WI38 (cell line): Measurements from ENCODE around the gene TMEM14A.
"Not testable (repeated sequence)": the region's sequence is repeated elsewhere in the genome, so short reads cannot be mapped to it uniquely, and the experiment has no call there.

Experiments used
- H3K4me3 ChIP-seq: 2 replicates; pipeline ENCODE4 v1.5.1; 2011; ENCODE audit warnings: low read depth, mild to moderate bottlenecking, control low read depth, low read length
- TF ChIP-seq, protein P1 (sequence below): IDR thresholded peaks from 2 replicates; pipeline ENCODE4 v1.5.1; 2012; ENCODE audit warnings: low read depth, mild to moderate bottlenecking, control low read depth, low read length

The TMEM14A gene

DNA sequence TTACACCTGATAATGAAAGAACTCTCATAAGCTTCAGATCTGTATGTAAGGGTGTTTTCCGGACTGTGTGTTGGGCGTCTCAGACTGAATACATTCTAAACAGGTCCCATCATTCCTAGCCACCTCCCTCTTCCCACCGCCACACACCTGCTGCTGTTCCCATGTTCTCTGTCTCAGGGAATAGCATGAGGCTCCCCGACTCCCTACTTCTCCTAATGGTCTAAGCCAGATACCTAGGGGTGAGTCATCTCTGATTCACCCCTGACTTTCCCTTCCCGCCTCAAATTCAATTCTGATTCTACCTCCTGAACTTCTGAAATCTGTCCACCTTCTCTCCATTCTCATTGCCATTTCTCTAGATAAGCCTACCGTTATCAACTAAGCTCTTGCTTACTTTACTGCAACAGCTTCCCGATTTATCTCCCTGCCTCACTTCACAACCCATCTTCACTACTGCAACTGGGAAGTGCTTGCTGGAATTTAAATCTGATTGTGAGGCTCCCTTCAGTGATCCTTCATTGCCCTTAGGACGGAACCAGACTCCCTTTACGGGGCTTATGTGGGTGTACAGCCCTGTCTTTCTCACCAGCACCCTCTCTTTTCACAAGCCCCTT is 1.6 kb downstream of the TMEM14A start:
- no peak overlapping the region for H3K4me3 ChIP-seq
- TF ChIP-seq, protein P1, sequence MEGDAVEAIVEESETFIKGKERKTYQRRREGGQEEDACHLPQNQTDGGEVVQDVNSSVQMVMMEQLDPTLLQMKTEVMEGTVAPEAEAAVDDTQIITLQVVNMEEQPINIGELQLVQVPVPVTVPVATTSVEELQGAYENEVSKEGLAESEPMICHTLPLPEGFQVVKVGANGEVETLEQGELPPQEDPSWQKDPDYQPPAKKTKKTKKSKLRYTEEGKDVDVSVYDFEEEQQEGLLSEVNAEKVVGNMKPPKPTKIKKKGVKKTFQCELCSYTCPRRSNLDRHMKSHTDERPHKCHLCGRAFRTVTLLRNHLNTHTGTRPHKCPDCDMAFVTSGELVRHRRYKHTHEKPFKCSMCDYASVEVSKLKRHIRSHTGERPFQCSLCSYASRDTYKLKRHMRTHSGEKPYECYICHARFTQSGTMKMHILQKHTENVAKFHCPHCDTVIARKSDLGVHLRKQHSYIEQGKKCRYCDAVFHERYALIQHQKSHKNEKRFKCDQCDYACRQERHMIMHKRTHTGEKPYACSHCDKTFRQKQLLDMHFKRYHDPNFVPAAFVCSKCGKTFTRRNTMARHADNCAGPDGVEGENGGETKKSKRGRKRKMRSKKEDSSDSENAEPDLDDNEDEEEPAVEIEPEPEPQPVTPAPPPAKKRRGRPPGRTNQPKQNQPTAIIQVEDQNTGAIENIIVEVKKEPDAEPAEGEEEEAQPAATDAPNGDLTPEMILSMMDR = no peak

DNA sequence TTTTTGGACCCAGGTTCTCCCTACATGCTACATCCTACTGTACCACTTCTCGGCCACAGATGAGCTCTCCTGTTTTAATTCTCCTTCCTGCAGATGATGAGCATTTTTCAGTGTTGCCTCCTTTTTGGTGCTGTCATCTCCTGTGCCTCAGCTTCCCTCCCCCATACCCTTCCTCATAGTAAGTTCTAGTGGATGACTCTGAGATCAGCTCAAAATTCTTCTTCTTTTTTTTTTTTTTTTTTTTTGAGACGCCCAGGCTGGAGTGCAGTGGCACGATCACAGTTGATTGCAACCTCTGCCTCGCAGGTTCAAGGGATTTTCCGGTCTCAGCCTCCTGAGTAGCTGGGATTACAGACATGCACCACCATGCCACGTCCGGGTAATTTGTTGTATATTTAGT is 3.8 kb downstream of the TMEM14A start:
- TF ChIP-seq, protein P1 = no peak
- H3K4me3 ChIP-seq = no peak overlapping the region

DNA sequence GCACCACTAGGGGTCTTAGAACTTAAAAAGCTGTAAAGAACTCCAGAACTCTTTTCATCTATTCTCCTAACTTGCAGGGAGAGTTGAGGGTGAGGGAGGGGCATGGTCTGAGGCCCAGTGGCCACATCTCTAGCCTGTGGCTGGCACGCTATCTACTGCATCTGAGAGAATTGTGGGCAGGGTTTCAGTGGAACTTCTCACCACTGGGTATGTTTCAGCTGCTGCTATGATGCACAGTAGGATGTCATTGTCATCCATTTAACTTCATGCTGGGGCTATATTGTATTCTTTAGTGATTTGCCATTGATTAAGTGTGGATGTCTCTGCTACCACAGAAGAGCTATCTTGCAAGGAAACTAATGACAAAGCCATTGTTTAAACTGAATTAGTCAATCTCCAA is 4.5 kb downstream of the TMEM14A start:
- TF ChIP-seq, protein P1 = no peak
- H3K4me3 ChIP-seq = no peak overlapping the region

DNA sequence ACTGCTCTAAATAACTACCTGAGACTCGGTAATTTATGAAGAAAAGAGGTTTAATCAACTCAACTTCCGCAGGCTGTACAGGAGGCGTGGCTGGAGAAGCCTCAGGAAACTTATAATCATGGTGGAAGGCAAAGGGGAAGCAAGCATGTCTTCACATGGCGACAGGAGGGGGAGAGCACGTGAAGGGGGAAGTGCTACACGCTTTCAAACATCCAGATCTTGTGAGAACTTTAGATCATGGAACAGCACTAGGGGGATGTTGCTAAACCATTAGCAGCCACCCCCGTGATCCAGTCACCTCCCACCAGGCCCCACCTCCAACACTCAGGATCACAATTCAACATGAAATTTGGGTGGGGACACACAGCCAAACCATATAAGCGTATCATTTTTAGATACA is 5.7 kb downstream of the TMEM14A start:
- H3K4me3 ChIP-seq = not testable (repeated sequence)

DNA sequence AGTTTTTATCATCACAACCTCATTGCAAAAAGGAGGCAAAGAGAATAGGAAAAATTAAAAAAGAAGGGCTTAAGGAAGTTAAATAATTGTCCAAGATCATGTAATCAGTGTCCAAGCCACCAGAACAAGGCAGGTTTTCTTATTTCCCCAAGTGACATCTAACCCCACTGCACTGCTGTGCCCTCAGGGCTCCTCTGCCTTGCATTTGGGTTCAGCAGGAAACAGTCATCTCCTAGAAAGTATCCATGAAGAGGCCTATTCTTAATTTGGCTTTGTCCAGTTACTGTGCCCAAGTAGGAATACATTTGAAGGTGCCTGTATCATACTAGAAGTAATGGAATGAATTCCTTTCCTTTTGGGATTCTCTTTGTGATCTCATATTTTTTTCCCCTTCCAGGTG is 10.5 kb downstream of the TMEM14A start:
- H3K4me3 ChIP-seq = no peak overlapping the region
- TF ChIP-seq, protein P1 = no peak

GRCh38 chr6:52686878-52687699 is 16.2 kb downstream of the TMEM14A start:
- TF ChIP-seq, protein P1 = no peak
- no peak overlapping the region for H3K4me3 ChIP-seq

DNA sequence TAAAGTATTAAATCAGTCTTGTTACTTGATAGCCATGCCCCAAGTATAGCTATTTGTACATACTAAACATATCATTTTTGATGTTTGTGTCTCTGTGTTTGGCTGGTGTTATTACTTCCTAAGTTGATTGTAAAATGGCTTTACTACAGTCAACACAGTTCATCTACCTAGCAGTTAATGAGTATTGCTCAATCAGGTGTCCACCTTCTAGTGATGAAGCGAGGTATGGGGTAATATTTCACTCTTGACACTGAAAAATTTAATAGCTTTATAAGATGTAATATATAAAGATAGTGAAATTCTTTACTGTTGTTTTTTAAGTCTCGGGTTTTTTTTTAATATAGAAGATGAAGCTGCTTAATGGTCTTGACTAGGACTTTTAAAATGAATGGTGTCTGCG is 18.9 kb downstream of the TMEM14A start:
- TF ChIP-seq, protein P1 = no peak
- H3K4me3 ChIP-seq = no peak overlapping the region
